Measurements from ENCODE around the gene MDFIC. TPM values are rescaled to one million over a fixed set of nuclear protein-coding genes. Genes with fewer than 3 reads are reported as not detected.

Gene MDFIC
- total RNA-seq, 4 donors from 2014 or later, result 46.7 to 176 (median 79.2) TPM

- DNase-seq (ENCODE audit: low spot score), result no peak
- TF ChIP-seq CTCF (IDR thresholded peaks at IDR 0.05), result no peak
- no peak for ATAC-seq (ENCODE audit: low FRiP score)
Measured at GRCh38 chr7:114916261-114916892, 5.5 kb upstream of the MDFIC start.

GRCh38 chr7:114917211-114917839 is 4.6 kb upstream of the MDFIC start:
- ATAC-seq (ENCODE audit: low FRiP score) (no peak), DNase-seq (ENCODE audit: low spot score) (no peak)
- no peak for TF ChIP-seq CTCF (IDR thresholded peaks at IDR 0.05)

GRCh38 chr7:114919587-114919986 is 2.3 kb upstream of the MDFIC start:
- no peak for TF ChIP-seq CTCF (IDR thresholded peaks at IDR 0.05)
- DNase-seq (ENCODE audit: low spot score) (no peak), ATAC-seq (ENCODE audit: low FRiP score) (no peak)

- no peak for TF ChIP-seq CTCF (IDR thresholded peaks at IDR 0.05)
- DNase-seq (ENCODE audit: low spot score) (no peak), ATAC-seq (ENCODE audit: low FRiP score) (peak; percentile 17)
Measured at GRCh38 chr7:114921631-114922025, 266 bp upstream of the MDFIC start.

GRCh38 chr7:114922652-114923402 is 933 bp downstream of the MDFIC start:
- ATAC-seq (ENCODE audit: low FRiP score) (peak; percentile 60), DNase-seq (ENCODE audit: low spot score) (no peak)
- no peak for TF ChIP-seq CTCF (IDR thresholded peaks at IDR 0.05)

GRCh38 chr7:114923403-114923713 is 1.5 kb downstream of the MDFIC start:
- ATAC-seq (ENCODE audit: low FRiP score) (no peak), DNase-seq (ENCODE audit: low spot score) (no peak)
- no peak for TF ChIP-seq CTCF (IDR thresholded peaks at IDR 0.05)

Data from omental fat pad (tissue), 4 donors.